Keratinocyte (primary cell): ENCODE measurements around the gene PRR18. TPM values are rescaled to one million over a fixed set of nuclear protein-coding genes. Genes with fewer than 3 reads are reported as not detected.

Experiments
- DNase-seq: peaks from one replicate; pipeline ENCODE4 v3.0.0-alpha.2; 2011; ENCODE audit warnings: low read depth, missing footprints, low spot score
- FAIRE-seq: peaks from 2 replicates; lab custom pipeline; 2011; peaks lifted over from hg19 to GRCh38; lab: Jason Lieb, UNC
- H2AFZ ChIP-seq: 2 replicates; pipeline ENCODE4 v1.6.0; 2012; ENCODE audit warnings: low read length, control low read depth, inconsistent platforms; ENCODE audit not compliant: control insufficient read depth
- H3K27ac ChIP-seq: 2 replicates; pipeline ENCODE4 v1.5.1; 2011; ENCODE audit warnings: low read length; ENCODE audit not compliant: control insufficient read depth, insufficient read depth
- H3K27me3 ChIP-seq: 3 replicates; pipeline ENCODE4 v1.6.0; 2011; ENCODE audit warnings: low read length; ENCODE audit not compliant: control insufficient read depth, insufficient read depth; ENCODE audit errors: extremely low read depth
- H3K36me3 ChIP-seq, 2 experiments: 2 replicates in 1 of 2; 3 replicates in 1 of 2; pipeline ENCODE4 v1.5.1; 2011; ENCODE audit warnings: low read length in 2 of 2, mild to moderate bottlenecking in 1 of 2; ENCODE audit not compliant: control insufficient read depth in 2 of 2, insufficient read depth in 2 of 2; ENCODE audit errors: extremely low read depth in 1 of 2
- H3K4me1 ChIP-seq: 3 replicates; pipeline ENCODE4 v1.5.1; 2011; ENCODE audit warnings: low read length; ENCODE audit not compliant: control insufficient read depth, insufficient read depth; ENCODE audit errors: extremely low read depth
- H3K4me2 ChIP-seq: 3 replicates; pipeline ENCODE4 v1.6.0; 2011; ENCODE audit warnings: low read depth, low read length; ENCODE audit not compliant: control insufficient read depth, insufficient read depth; ENCODE audit errors: extremely low read depth
- H3K4me3 ChIP-seq, 3 experiments: fragments of 200-600 bp in 1 of 3; sonication (generic) in 1 of 3; 2 replicates in 2 of 3; 3 replicates in 1 of 3; pipeline ENCODE4 v1.5.1; 2011 to 2016; ENCODE audit warnings: low read length in 3 of 3, mild to moderate bottlenecking in 3 of 3, control low read depth in 2 of 3, inconsistent platforms in 1 of 3, low read depth in 1 of 3, mixed read lengths in 1 of 3, mixed run types in 1 of 3, moderate library complexity in 1 of 3; ENCODE audit not compliant: control insufficient read depth in 2 of 3, insufficient read depth in 2 of 3; ENCODE audit errors: extremely low read depth in 1 of 3
- H3K79me2 ChIP-seq: 2 replicates; pipeline ENCODE4 v1.6.0; 2012; ENCODE audit warnings: low read length; ENCODE audit not compliant: control insufficient read depth, insufficient read depth
- H3K9ac ChIP-seq: 3 replicates; pipeline ENCODE4 v1.6.0; 2011; ENCODE audit warnings: low read length; ENCODE audit not compliant: control insufficient read depth, insufficient read depth; ENCODE audit errors: extremely low read depth
- H3K9me1 ChIP-seq: 3 replicates; pipeline ENCODE4 v1.6.0; 2011; ENCODE audit warnings: low read length; ENCODE audit not compliant: control insufficient read depth, insufficient read depth; ENCODE audit errors: extremely low read depth
- H3K9me3 ChIP-seq: 2 replicates; pipeline ENCODE4 v1.5.1; 2012; ENCODE audit warnings: low read depth, low read length; ENCODE audit not compliant: control insufficient read depth
- H4K20me1 ChIP-seq: 3 replicates; pipeline ENCODE4 v1.6.0; 2011; ENCODE audit warnings: low read length; ENCODE audit not compliant: control insufficient read depth, insufficient read depth; ENCODE audit errors: extremely low read depth
- CTCF ChIP-seq, 3 experiments: IDR thresholded peaks in 1 of 3; conservative IDR thresholded peaks in 1 of 3; optimal IDR thresholded peaks in 1 of 3; 2 replicates in 2 of 3; 3 replicates in 1 of 3; pipeline versions ENCODE3 to v1.5.1; 2011; ENCODE audit warnings: low read length in 3 of 3, mild to moderate bottlenecking in 3 of 3, moderate library complexity in 2 of 3, control low read depth in 1 of 3, inconsistent platforms in 1 of 3; ENCODE audit not compliant: insufficient read depth in 2 of 3; ENCODE audit errors: extremely low read depth in 1 of 3
- EZH2 ChIP-seq: IDR thresholded peaks from one replicate; pipeline ENCODE4 v1.6.1; 2012; ENCODE audit warnings: inconsistent platforms, mild to moderate bottlenecking, low read length, moderate library complexity
- dilution Hi-C: fragments of 300-500 bp; cut with MboI; formaldehyde crosslinking; loops from one replicate; pipeline ENCODE4 v1.7.0; 2020; ENCODE audit warnings: low sequenced_read_pairs; ENCODE audit not compliant: extremely low pct_ligation_motif_present
- polyA plus RNA-seq, 5 experiments: library from polyadenylated mRNA; depleted of rRNA in 3 of 5; stranded (reverse) in 3 of 5; stranded (forward) in 1 of 5; unstranded in 1 of 5; fragments of >200 nt; gene quantifications; 1 replicate in 1 of 5; 2 replicates in 3 of 5; 3 replicates in 1 of 5; pipeline versions ENCODE4 v1.2.1 to v1.2.3, GENCODE V29; 2011 to 2012; ENCODE audit warnings: missing spikeins in 2 of 5, low read depth in 1 of 5, low replicate concordance in 1 of 5

The PRR18 gene
- polyA plus RNA-seq, 1 donor (not counting 4 experiments of a cell fraction or from before 2014, with no cell fraction given) = not detected

- Histone ChIP-seq H3K4me1 (no peaks in the 10 kb centered on the region), H3K27me3 (no peaks in the 10 kb centered on the region), H3K9ac (no peak overlapping the region), H3K36me3 (no peaks in the 10 kb centered on the region), H3K4me3 (no peak overlapping the region), H3K4me2 (no peak overlapping the region), H3K9me1 (no peaks in the 10 kb centered on the region), H3K9me3 (no peaks in the 10 kb centered on the region), H2AFZ (no peak overlapping the region), H4K20me1 (no peaks in the 10 kb centered on the region), H3K79me2 (no peaks in the 10 kb centered on the region), H3K27ac (no peak overlapping the region)
- no peak for FAIRE-seq
- DNase-seq = no peak
- TF ChIP-seq CTCF (optimal IDR thresholded peaks at IDR 0.05 in 1 of 3, IDR thresholded peaks at IDR 0.05 in 1 of 3, conservative IDR thresholded peaks at IDR 0.05 in 1 of 3; ENCODE audit: extremely low read depth in 1 of 3, insufficient read depth in 2 of 3, low read length in 3 of 3) (no peak), EZH2 (no peak)
- dilution Hi-C loops = no loop called here
Measured at GRCh38 chr6:166277018-166277417, 31.2 kb downstream of the PRR18 start.

- H3K79me2 ChIP-seq = no peaks in the 10 kb centered on the region
- no peak overlapping the region for H3K4me3 ChIP-seq
- H3K9me3 ChIP-seq = no peaks in the 10 kb centered on the region
- no peaks in the 10 kb centered on the region for H3K36me3 ChIP-seq
- H4K20me1 ChIP-seq = no peaks in the 10 kb centered on the region
- H3K9me1 ChIP-seq = no peaks in the 10 kb centered on the region
- DNase-seq (no peak), FAIRE-seq (no peak)
- TF ChIP-seq EZH2 (no peak), CTCF (optimal IDR thresholded peaks at IDR 0.05 in 1 of 3, IDR thresholded peaks at IDR 0.05 in 1 of 3, conservative IDR thresholded peaks at IDR 0.05 in 1 of 3; ENCODE audit: extremely low read depth in 1 of 3, insufficient read depth in 2 of 3, low read length in 3 of 3) (peak; percentile 84 to 99 (median 85))
- no peak overlapping the region for H2AFZ ChIP-seq
- H3K4me1 ChIP-seq = no peaks in the 10 kb centered on the region
- no peak overlapping the region for H3K4me2 ChIP-seq
- no peak overlapping the region for H3K9ac ChIP-seq
- H3K27ac ChIP-seq = no peak overlapping the region
- dilution Hi-C loops = no loop called here
- no peaks in the 10 kb centered on the region for H3K27me3 ChIP-seq
Measured at GRCh38 chr6:166275714-166276166, 32.5 kb downstream of the PRR18 start.
